GM18517 (cell line): Measurements from ENCODE around the gene RBM5.
"Not testable (repeated sequence)": the region's sequence is repeated elsewhere in the genome, so short reads cannot be mapped to it uniquely, and the experiment has no call there.

Experiments used
- ATAC-seq: cut with Tn5 transposase; IDR thresholded peaks from one replicate; pipeline ENCODE4 v1.9.1; 2021; ENCODE audit warnings: mild to moderate bottlenecking, moderate library complexity; ENCODE audit not compliant: unreplicated experiment

RBM5 gene

DNA sequence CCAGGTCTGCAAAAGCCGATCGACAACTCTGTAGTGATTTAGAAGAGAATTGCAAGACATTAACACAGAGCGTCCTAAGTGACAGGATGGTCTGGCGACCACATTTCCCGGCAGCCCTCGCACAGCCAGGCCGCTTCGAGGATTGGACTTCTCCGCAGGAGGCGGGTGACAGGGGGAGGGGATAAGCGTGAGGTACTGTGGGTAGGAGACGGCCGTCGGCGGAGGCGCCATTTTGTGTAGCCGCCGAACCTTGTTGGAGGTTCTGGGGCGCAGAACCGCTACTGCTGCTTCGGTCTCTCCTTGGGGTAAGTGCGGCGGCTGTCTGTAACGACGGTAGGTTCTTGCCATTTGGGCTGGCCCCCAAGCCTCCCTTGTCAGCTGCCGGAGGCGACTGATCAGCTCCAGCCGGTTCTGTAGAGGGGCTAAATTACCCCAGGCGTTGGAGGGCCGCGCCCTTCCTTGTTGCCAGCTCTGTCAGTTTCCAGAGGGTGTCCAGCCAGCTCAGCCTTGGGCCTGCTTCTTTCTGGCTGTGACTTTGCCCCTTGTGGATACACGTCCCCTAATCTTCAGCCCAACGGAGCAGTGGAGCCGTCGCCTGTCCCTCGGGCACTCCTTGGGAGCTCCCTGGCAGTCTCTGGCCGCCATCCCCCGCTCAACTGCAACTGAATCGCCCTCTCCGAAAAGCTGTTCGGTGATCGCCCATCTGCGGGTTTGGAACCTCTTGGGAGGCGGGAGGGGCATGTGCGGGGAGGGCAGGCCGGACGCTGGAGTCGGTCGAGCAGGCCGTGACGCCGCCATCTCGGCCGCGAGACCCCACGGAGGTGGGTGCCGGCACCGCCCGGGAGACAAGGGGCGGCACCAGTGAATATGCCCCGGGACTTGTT lies at the start of gene RBM5:
Gene RBM5, plus strand, starts transcription at position 195 of the 884 bp plus-strand sequence. CDS start 1,516 bp downstream, outside the sequence.
- peak; percentile 95 for ATAC-seq

DNA sequence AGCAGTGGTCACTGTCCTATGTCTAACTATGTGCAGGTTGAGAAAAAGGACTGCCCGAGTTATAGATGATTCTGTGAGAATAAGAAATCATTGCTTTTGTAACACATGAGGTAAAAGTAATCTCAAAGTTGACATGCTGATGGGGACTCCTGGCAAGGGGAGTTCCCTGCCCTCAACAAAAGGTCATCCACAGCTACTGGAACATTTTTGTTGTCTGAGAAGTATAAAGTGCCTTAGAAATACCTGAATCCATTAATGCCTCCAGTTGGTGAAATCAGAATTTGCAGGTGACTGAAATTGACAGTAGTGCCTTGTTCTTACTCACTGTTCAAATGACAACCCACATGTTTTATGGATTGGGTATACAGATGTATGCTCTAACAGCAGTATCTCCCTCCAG lies 43.7 kb upstream of the RBM5 start:
- ATAC-seq: no peak

DNA sequence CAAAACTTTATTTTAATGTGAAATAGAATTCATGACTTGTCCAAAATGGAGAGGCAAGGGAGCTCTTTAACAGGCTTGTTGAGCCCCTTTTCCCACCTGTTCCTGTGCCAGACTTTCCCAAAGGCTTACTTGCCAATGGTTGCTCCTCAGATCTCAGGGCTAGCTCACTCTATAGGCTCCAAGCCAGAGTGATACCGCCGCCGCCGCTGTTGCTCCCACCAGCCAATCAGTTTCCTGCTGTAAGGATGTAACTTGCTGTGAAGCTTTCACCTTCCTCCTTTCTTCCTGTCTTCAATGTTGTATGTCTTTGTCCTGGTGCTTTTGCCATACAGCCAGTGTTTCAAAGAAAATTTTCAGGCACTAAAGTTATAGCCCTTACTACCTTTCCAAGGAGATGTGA lies 41.3 kb upstream of the RBM5 start:
- ATAC-seq: no peak

DNA sequence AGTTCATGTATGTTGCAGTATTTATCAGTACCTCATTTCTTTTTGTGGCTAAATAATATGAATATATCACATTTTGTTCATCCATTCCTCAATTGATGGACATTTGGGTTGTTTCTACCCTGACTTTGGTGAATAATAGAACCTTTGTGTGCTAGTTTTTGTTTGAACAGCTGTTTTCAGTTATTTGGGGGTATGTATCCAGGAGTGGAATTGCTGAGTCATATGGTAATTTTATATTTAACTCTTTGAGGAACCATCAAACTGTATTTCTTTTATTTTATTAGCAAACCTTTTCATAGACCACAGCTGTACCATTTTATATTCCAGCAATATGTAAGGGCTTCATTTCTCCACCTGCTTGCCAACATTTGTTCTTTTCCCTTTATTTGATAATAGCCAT lies 38.4 kb upstream of the RBM5 start:
- ATAC-seq: no peak

DNA sequence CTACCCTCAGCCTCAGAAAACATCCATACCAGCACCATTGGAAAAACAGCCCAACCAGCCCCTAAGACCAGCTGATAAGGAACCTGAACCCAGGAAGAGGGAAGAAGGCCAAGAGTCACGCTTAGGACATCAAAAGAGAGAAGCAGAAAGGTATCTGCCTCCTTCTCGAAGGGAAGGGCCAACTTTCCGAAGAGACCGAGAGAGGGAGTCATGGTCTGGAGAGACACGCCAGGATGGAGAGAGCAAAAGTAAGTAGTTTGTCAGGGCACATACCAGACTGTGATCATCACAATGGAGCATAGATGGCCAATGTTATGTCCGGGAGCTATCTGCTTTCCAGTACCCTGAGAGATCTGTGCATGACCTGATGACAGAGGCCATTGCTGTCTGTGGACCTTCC lies 31.0 kb upstream of the RBM5 start:
- ATAC-seq: no peak

DNA sequence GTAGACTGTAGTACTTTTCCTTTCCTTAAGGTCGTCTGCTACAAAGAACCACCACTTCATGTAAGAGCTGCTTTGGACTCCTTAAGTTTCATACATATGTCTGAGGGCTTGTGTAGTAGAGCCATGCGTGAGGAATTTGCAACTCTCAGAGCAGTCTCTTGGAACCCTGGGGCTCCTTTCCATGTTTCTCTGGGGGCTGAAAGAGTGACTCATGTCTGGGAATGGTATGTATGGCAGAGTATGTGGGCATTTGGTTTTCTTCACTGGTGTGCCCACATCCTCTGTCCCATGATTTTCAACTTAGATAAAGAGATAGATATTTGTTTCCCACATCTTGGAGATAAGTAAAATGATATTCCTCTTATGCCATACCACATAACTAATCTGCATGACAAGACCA lies 20.6 kb upstream of the RBM5 start:
- no peak for ATAC-seq

DNA sequence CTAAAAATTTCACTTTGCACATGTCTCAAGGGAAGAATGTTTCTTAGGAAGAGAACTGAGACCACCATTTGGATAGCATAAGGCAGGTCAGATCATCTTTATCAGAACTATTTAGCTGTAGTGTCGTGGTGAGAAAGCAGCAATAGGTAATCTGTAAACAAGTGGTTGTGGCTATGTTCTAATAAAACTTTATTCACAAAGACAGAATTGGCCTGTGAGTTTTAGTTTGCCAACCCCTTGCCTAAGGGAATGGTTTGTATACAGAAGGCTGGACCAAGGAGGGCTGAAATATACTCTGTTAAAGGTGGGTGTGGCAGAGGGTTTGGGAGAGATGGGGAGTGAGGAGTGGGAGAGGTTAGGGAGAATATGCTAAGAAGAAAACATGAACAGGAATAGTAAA lies 10.6 kb upstream of the RBM5 start:
- no peak for ATAC-seq

DNA sequence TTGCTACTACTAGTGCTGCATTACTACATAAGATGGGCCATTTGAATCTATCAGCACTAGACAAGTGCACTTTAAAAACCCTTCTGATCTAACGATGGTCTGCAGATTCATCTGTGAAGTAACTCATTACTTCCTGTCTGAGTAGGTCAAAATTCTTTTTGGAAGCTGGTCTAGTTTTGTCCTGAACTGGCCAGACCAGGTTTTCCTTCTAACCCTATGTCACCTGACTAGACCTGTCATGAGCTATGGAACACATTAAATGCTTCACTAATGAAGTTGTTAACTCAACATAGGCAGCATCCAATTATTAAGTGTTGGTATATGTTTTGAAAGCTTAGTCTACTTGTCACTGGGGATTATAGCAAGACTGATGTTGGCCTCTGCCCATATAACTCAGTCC lies 10.1 kb upstream of the RBM5 start:
- ATAC-seq: no peak

DNA sequence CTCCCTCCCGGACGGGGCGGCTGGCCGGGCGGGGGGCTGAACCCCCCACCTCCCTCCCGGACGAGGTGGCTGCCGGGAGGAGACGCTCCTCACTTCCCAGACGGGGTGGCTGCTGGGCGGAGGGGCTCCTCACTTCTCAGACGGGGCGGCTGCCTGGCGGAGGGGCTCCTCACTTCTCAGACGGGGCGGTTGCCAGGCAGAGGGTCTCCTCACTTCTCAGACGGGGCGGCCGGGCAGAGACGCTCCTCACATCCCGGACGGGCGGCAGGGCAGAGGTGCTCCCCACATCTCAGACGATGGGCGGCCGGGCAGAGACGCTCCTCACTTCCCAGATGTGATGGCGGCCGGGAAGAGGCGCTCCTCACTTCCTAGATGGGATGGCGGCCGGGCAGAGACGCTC lies 3.8 kb upstream of the RBM5 start:
- not testable (repeated sequence) for ATAC-seq

DNA sequence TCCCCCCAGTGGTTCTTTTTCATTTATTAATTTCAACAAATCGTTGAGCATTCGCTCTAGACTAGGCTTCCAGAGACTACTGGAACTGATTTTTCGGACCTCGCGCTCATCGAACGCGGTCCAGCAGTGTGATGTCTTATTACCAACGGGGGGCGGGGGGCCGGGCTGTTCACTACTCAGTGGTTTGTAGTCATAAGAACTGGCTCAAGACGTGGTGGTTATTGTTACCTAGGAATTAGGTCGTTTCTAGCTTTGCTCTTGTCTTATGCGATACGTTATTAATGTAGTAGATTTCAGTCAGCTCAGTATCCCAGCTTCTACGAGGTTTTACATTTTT lies 858 bp downstream of the RBM5 start:
- no peak for ATAC-seq

DNA sequence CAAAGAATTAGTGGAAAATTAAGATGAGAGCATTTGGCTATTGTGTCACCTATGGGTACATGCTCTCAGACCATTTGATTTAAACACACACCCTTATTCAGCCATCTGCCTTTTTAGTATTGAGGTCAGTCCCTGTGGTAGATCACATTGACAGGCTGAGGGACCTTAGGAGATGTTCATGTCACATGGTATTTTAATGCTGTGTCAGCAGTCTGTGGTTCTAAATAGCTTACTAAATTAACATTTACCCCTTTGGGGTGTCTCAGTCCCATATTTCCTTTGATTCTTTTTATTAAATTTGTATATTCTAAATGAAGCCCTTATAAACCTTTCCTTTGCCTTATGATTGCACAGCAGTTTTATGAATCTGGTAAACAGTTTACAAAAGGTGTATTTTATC lies 2.3 kb downstream of the RBM5 start:
- ATAC-seq: no peak

DNA sequence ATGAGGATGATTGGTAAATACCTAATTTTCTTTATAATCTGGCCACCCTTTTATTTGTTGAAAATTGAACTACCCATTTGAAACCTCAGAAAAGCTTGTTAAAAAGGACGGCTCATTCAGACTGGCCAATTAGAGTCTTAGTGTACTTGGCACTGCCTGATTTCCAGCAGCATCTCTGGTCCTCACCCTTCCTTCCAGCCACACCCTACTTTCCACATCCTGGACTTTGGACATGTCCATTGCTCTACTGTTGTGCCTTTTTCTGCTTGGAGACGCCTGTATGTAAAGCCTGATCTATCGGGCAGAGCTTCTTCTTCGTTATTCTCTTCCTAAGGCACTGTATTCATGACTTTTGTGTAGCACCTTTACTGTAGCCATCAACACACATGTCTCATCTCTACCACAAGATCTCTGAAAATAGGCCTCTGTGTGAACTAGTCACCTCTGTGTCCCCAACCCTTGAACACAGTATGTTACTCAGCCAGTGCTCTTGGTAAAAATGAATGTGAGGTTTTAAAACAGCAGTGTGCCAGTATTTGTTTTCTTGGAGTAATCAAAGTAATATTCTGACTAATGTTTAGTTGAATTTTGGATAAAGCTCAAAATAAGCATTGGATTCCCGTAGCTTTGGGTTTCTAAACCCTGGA lies 6.8 kb downstream of the RBM5 start:
- no peak for ATAC-seq

DNA sequence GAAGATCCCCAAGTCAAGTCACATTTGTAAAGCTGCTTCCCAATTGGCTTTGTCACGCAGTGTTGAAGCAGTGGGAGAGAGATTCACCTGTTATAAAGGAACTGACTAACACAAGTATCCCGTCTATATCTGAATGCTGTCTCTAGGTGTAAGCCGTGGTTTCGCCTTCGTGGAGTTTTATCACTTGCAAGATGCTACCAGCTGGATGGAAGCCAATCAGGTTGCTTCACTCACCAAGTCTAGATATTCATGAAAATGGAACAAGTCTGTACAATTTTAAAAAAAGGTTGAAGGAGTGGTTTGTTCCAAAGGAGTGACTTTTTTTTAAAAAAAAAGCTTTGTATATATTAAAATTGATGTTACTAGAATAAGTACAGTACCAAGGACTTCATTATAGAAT lies 11.7 kb downstream of the RBM5 start:
- no peak for ATAC-seq

DNA sequence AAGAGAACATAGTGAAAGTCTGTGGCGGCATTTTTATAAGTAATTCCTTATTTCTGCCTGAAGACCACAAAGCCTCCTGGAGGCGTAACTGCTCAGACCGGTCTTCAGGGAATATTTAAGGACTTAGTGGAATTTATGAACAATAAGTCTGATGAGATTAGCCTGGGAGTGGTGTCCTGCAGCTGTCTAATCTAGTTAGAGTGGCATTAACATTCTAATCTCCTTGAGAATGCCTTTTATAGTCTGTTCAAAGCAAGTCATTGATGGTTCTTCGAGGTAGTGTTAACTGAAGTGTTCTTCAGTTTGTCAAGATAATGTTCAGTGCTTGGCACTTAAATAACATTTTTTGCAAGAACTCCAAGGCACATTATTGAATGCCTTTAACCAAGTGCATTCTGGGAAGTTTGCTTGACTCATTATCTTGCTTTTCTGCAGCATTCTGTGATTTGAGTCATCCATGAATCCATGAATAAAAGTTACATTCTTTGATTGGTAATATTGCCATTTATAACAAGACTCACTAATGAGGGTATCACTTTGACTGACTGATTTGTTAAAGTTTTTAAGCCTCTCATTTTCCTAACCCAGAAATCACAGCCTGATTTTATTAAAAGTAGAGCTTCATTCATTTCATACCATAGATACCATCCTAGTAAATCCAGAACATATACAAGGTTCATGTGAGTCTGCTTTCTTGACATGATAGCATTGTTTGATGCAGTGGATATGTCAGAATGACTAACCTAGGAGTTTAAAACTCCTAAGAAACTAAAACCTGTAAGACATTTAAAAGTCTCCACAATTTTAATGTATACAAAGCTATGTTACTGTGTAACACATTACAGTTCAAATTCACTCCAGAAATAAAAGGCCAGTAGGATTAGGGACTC lies 12.5 kb downstream of the RBM5 start:
- no peak for ATAC-seq

DNA sequence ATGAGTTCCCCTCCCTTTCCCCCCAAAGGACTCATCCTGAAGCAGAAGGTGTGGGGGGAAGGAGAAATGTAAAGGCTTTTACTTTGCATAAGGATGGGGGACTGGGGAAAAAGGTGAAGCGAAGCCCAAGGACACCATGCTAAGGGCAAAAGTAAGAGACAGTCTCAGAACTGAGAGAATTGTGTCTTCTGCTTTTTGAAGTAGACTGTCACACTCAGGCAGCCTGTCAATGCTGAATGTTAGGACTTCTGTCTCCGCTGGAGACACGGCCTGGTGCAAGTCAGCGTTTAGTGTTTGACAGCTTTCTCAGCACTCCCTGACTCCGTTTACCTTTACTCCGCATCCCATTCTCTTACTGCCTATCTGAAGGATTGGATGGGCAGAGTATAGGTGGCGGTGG lies 13.8 kb downstream of the RBM5 start:
- ATAC-seq: no peak

DNA sequence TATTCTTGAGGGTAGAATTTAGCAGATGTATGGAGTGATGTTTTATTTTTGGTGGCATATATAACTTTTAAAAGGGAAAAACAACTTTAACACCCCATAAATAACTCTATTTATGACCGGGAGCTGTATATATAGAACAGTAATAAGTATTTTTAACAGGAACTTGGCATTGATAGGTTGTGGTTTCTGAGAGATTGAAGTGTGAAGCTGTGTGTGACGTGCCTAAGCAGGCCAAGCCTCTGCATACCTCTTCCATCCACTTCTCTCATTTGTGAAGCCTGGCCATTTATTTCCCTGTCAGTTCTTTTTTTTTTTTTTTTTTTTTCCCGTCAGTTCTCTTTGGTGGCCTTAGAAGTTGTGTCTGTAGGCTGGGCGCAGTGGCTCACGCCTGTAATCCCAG lies 23.0 kb downstream of the RBM5 start:
- ATAC-seq: no peak

DNA sequence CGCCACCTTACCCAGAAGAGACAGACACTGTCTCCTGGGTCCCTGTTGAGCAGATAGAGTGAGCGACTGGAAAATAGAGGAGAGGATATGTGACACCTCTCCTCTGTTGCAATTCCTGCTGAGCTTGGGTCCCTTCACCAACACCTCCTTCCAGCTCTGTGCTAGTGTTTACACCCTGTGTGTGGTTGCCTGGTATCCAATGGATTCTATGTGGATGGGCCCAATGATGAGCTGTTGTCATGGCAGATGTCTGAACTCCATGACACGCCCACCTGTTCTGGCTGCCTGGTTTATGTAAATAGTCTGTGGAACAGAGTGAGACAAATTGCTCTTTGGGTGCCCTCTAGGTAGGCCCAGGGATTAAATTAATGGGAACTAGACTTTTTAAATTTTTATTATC lies 23.7 kb downstream of the RBM5 start:
- no peak for ATAC-seq

DNA sequence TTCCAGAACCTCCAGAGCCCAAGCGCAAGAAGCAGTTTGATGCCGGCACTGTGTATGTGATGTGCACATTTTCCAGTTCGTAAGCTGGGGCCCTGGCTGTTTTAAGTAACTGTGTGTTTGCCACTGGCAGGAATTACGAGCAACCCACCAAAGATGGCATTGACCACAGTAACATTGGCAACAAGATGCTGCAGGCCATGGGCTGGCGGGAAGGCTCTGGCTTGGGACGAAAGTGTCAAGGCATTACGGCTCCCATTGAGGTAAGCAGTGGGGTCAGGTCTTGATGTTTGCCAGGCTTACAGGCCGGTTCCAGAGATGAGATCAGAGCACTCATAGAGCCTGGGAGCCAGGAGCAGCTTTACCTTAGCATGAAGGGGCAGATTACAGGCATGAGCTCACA lies 28.4 kb downstream of the RBM5 start:
- no peak for ATAC-seq

DNA sequence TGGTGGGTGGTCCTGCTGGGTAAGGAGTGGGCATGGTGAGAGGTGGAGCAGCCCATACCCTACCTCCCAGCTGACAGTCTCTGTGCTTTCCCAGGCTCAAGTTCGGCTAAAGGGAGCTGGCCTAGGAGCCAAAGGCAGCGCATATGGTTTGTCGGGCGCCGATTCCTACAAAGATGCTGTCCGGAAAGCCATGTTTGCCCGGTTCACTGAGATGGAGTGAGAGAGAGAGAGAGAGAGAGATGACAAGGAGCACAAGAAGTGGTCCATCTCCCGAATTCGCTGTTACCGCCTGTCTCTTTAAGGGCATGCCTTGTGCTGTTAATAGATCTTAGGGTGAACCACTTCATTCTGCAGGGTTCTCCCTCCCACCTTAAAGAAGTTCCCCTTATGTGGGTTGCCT lies 29.5 kb downstream of the RBM5 start:
- no peak for ATAC-seq

DNA sequence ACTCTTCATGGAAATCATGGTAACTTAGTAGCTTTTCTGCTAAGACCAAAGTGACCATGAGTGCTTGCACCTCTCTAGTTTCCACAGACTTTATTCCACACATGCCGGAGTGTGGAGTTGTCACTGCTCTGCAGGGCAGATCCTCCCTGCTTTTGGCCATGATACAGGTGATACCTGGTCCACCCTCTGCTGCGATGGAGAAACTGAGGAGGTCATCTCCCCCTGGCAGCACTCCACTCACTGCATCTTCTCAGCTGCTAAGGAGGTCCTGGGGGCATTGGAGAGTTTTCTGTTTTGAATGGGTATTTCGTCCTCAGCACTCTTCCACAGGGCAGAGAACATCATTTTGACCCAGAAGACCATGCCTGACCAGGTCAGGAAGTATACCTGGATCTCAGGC lies 31.1 kb downstream of the RBM5 start:
- ATAC-seq: no peak

DNA sequence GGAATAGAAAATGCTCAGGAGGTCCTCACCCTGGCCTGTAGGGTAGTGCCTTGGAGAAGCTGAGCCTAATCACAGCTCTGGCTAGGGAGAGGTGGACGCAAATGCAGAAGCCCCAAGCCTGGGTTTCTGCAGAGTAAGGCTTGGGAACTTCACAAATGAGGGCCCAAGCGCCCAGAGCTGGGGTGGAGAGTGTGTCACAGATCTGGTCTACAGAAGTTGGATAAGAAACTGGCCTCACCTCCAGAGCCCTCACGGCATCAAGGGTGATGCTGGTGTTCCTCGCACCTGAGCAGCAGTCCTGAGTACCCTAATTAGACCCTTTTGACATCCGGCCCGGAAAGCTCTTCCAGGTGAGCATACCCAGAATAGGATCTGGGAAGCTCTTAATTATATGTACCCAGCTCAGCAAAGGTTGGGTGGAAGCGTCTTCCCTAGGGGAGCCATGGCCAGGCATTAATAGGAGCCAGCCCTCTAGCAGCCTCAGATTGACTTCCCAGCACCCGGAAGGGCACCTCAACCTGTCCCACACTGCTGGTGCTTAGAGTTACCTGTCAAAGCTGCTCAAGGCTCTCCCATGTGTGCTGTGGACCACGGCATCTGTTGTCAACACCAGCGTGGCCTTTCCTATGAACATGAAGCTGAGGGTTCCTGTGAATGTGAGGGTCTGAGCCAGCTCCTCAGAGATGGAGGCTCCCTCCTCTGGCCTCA lies 31.8 kb downstream of the RBM5 start:
- ATAC-seq: no peak
